IPS-18c (cell line): ENCODE data around the gene ITCH.
"Not testable (repeated sequence)": the region's sequence is repeated elsewhere in the genome, so short reads cannot be mapped to it uniquely, and the experiment has no call there.

Experiments used
- H3K4me3 ChIP-seq: 2 replicates; pipeline ENCODE4 v1.7.0; 2013; ENCODE audit warnings: low read depth, mild to moderate bottlenecking, low read length, moderate library complexity; ENCODE audit not compliant: insufficient read depth
- H3K9me3 ChIP-seq: one replicate; pipeline ENCODE4 v1.6.1; 2013; ENCODE audit warnings: mild to moderate bottlenecking, low read length, moderate library complexity; ENCODE audit not compliant: control insufficient read depth, insufficient read depth

Gene ITCH

GRCh38 chr20:34337982-34338726, 24.9 kb upstream of the ITCH start:
- Histone ChIP-seq H3K9me3 (no peaks in the 10 kb centered on the region), H3K4me3 (no peak overlapping the region)

- not testable (repeated sequence) for H3K4me3 ChIP-seq, H3K9me3 ChIP-seq
These were observed 22.3 kb upstream of the ITCH start for GRCh38 chr20:34340726-34341125.

- H3K4me3 ChIP-seq, H3K9me3 ChIP-seq: not testable (repeated sequence)
These were observed 21.9 kb upstream of the ITCH start for GRCh38 chr20:34341199-34341598.

- no peaks in the 10 kb centered on the region for H3K9me3 ChIP-seq
- no peak overlapping the region for H3K4me3 ChIP-seq
These were observed 19.4 kb upstream of the ITCH start for GRCh38 chr20:34343458-34344211.

GRCh38 chr20:34344238-34344637, 18.8 kb upstream of the ITCH start:
- H3K4me3 ChIP-seq: no peak overlapping the region

GRCh38 chr20:34345402-34345736, 17.7 kb upstream of the ITCH start:
- H3K4me3 ChIP-seq: no peak overlapping the region
- no peaks in the 10 kb centered on the region for H3K9me3 ChIP-seq

More at GRCh38 chr20:34344238-34344637, 18.8 kb upstream of the ITCH start:
- no peaks in the 10 kb centered on the region for H3K9me3 ChIP-seq

GRCh38 chr20:34345839-34346532, 17.1 kb upstream of the ITCH start:
- not testable (repeated sequence) for H3K9me3 ChIP-seq, H3K4me3 ChIP-seq

GRCh38 chr20:34346533-34346865, 16.6 kb upstream of the ITCH start:
- not testable (repeated sequence) for H3K9me3 ChIP-seq, H3K4me3 ChIP-seq

GRCh38 chr20:34347571-34347970, 15.5 kb upstream of the ITCH start:
- Histone ChIP-seq H3K9me3 (no peaks in the 10 kb centered on the region), H3K4me3 (no peak overlapping the region)

GRCh38 chr20:34350095-34350494, 13.0 kb upstream of the ITCH start:
- no peak overlapping the region for H3K4me3 ChIP-seq
- no peaks in the 10 kb centered on the region for H3K9me3 ChIP-seq

- H3K4me3 ChIP-seq, H3K9me3 ChIP-seq: not testable (repeated sequence)
These were observed 9.6 kb upstream of the ITCH start for GRCh38 chr20:34353467-34353866.

- no peak overlapping the region for H3K4me3 ChIP-seq
- no peaks in the 10 kb centered on the region for H3K9me3 ChIP-seq
These were observed 7.6 kb upstream of the ITCH start for GRCh38 chr20:34355427-34355826.

- not testable (repeated sequence) for H3K4me3 ChIP-seq, H3K9me3 ChIP-seq
These were observed 3.3 kb upstream of the ITCH start for GRCh38 chr20:34359729-34360128.

GRCh38 chr20:34362502-34363061, 491 bp upstream of the ITCH start:
- H3K4me3 ChIP-seq: 0 out of 2 replicates have a peak overlapping the region, but pooled peaks have one; percentile 95
- no peaks in the 10 kb centered on the region for H3K9me3 ChIP-seq

- peak overlapping the region; percentile 95 for H3K4me3 ChIP-seq
- no peaks in the 10 kb centered on the region for H3K9me3 ChIP-seq
These were observed 571 bp downstream of the ITCH start for GRCh38 chr20:34363465-34364222.

GRCh38 chr20:34364223-34364506, 1.1 kb downstream of the ITCH start:
- H3K4me3 ChIP-seq: peak overlapping the region; percentile 95; the same call in 1 of the 2 replicates

GRCh38 chr20:34365765-34366213, 2.7 kb downstream of the ITCH start:
- Histone ChIP-seq H3K9me3 (no peaks in the 10 kb centered on the region), H3K4me3 (no peak overlapping the region)

More at GRCh38 chr20:34364223-34364506, 1.1 kb downstream of the ITCH start:
- H3K9me3 ChIP-seq: no peaks in the 10 kb centered on the region
